Gastroesophageal sphincter (tissue), 3 donors: ENCODE results near the gene TRIP11.

ENCODE experiments used
- EP300 ChIP-seq: sonication (generic); formaldehyde crosslinking; IDR thresholded peaks from one replicate; pipeline ENCODE4 v1.6.1; 2017; ENCODE audit warnings: antibody characterized with exemption, mild to moderate bottlenecking
- POLR2A ChIP-seq, 2 donors: fragments of 450-650 bp; IDR thresholded peaks; one replicate each; pipeline ENCODE4 v1.6.1; 2017; ENCODE audit warnings: antibody characterized with exemption in 2 of 2, mild to moderate bottlenecking in 2 of 2, moderate library complexity in 1 of 2
- POLR2AphosphoS5 ChIP-seq: sonication (generic); formaldehyde crosslinking; IDR thresholded peaks from one replicate; pipeline ENCODE4 v1.6.1; 2017; ENCODE audit warnings: antibody characterized with exemption
- TF ChIP-seq, protein P1 (sequence below), 4 experiments: fragments of 200-600 bp in 2 of 4; fragments of 450-650 bp in 2 of 4; sonication (generic) in 1 of 4; IDR thresholded peaks; one replicate each; pipeline ENCODE4 v1.5.1; 2017 to 2019; ENCODE audit warnings: antibody characterized with exemption in 4 of 4, mild to moderate bottlenecking in 2 of 4, moderate library complexity in 2 of 4

DNA sequence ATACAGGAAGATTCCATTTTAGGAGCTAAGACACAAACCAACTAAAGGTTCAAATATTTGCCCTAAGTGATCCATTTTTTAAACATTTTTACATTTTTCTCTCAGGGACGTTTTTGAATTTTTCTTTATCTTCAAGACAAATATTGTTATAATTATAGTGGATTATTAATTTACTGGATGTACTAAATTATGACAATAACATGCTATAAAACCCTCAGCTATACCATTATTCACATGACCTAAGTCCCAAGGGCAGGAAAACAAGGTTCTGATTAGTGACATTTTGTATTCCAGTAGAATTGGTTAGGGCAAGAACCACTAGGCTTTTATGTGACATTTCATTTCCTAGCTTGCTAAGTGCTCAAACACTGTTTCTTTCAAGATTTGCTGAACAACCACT lies 75.8 kb downstream of the TRIP11 start:
- TF ChIP-seq, protein P1, sequence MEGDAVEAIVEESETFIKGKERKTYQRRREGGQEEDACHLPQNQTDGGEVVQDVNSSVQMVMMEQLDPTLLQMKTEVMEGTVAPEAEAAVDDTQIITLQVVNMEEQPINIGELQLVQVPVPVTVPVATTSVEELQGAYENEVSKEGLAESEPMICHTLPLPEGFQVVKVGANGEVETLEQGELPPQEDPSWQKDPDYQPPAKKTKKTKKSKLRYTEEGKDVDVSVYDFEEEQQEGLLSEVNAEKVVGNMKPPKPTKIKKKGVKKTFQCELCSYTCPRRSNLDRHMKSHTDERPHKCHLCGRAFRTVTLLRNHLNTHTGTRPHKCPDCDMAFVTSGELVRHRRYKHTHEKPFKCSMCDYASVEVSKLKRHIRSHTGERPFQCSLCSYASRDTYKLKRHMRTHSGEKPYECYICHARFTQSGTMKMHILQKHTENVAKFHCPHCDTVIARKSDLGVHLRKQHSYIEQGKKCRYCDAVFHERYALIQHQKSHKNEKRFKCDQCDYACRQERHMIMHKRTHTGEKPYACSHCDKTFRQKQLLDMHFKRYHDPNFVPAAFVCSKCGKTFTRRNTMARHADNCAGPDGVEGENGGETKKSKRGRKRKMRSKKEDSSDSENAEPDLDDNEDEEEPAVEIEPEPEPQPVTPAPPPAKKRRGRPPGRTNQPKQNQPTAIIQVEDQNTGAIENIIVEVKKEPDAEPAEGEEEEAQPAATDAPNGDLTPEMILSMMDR (IDR thresholded peaks at IDR 0.05): no peak
- no peak for TF ChIP-seq POLR2AphosphoS5
- no peak for TF ChIP-seq EP300
- no peak for TF ChIP-seq POLR2A (IDR thresholded peaks at IDR 0.05)
